NCI-H2029 treated with DMSO at 0.1 percent for 48 hours (cell line): ENCODE data around the gene KLHL13.
"Not testable (repeated sequence)": the region's sequence is repeated elsewhere in the genome, so short reads cannot be mapped to it uniquely, and the experiment has no call there.

Source experiments
- DNase-seq: peaks from one replicate; lab custom pipeline; 2025; lab: John Stamatoyannopoulos, UW

The KLHL13 gene

DNA sequence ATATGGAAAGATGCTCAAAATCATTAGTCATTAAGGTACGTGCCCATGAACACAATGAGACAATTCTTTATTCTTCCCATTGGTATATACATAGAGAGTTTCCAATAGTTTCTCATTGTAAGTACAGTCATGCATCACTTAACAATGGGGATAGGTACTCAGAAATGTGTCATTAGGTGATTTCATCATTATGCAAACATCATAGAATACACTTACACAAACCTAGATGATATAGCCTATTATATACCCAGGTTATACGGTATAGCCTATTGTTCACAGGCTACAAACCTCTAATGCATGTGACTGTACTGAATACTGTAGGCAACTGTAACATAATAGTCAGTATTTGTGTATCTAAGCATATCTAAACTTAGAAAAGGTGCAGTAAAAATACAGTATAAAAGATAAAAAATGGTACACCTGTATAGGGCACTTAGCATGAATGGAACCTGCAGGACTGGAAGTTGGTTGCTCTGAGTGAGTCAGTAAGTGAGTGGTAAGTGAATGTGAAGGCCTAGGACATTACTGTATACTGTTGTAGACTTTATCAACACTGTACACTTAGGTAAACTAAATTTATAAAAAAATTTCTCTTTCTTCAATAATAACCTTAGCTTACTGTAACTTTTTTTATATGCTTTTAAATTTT lies 49.6 kb downstream of the KLHL13 start:
- DNase-seq, result no peak

DNA sequence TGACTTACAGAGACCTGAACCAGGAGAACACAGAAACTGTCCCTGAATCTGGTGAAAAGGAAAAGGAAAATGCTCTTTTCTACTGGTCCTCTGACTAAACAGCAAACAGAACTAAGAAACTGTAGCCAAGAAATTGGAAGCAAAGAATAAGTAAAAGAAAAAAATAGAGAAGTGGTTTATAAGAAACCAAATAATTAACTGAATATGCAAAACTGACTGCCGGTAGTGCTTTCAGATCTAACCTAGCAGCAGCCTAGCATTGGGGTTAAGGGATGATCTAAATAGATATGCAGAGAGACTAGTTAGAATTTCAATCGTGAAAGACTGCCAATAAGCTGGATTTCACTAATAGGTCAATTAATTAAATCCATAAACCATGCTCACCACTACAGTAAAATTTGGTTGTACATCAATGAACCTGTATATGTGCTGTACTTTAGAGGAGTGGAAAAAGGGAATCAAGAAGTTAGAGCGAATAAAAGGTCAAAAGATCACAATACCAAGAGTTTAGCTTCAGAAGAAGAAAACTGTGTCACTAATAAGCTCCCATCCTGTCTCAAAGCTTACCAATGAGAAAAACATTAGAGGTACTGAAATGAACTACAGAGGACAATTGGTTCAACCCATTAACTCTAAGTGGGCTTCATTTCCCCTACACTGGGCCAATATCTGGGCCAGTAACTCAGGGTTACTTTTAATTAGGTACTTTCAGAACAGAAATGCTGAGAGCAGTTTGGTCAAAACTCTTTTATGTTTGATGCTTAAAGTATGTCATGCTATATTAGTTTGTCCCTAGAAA lies 53.6 kb downstream of the KLHL13 start:
- DNase-seq, result no peak

- no peak for DNase-seq
Measured at GRCh38 chrX:118062048-118062789, 54.4 kb downstream of the KLHL13 start.

DNA sequence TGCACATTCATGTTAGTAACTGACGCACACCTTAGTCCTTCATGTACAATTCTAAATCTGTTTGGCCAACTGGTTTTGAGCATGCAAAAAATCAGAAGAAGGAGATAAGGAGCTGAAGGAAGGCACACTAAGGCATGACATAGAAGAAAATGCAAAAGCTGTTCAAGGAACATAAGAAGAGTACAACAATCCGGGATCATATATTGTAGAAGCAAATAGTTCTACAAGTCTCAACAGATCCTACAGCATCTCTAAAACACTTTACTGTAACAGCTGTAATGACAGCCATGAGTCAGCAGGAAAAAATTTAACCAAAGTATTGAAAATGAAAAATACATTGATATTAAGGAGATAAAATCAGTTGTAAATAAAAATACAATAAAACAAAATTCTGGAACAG lies 57.7 kb downstream of the KLHL13 start:
- DNase-seq, result no peak

- no peak for DNase-seq
Measured at GRCh38 chrX:118056870-118057269, 59.7 kb downstream of the KLHL13 start.

DNA sequence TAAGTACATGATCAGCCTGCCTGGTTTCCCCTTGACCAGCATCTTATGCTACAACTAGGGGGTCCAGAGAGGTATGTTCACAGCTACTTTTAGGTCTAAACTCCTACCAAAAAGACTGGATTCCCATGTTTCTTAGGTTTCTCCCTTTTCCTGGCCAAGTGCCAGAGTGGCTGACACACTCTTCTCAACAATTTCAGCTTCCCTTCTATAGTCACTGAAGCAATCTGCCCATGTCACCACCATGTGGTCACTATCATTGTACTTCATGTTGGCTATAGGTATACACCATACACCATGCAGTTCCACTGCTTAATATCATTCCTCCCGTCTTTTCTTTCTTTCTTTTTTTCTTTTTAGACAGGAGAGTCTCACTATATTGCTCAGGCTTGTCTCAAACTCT lies 66.9 kb downstream of the KLHL13 start:
- no peak for DNase-seq

DNA sequence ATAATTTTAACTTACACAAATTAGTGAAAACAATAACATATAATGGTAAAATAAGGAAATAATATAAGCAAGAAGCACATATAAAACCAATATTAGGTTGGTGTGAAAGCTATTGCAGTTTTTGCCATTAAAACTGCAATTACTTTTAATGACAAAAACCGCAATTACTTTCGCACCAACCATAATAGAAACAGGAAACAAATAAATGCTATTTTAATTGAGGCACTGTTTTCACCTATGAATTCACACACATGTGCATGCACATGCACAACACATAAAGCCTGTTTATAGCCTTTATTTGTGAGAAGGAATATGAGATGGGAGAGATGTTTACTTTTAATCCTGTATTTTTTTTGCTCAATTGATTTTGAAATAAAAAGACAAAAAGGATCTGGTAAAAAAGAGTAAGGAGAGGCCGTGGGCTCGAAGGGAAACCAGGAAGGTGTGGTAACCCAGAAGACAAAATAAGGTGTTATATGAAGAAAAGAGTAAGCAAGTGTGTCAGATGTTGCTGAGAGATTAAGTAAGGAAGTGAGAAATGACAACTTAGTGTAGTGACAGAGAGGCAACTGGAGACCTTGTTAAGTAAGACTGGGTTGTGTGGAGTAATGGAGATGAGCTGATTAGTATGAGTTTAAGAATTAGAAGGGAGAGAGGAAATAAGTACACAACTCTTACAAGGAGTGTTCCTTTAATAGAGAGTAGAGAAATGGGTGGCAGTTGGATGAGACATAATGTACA lies 69.0 kb downstream of the KLHL13 start:
- DNase-seq, result no peak

DNA sequence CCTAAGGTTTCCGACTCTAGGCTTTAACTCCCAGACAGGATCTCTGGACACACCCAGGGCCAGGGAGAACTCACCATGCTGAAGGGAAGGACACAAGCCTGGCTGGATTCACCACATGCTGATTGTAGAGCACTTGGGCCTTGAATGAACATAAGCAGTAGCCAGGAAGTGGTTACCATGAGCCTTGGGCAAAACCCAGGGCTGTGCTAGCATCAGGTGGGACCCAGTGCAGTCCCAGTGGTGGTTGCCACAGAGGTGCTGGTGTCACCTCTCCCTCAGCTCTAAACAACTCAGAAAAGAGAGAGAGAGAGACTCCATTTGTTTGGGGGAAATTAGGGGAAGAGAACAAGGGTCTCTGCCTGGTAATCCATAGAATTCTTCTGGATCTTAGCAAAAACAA lies 77.0 kb downstream of the KLHL13 start:
- no peak for DNase-seq

DNA sequence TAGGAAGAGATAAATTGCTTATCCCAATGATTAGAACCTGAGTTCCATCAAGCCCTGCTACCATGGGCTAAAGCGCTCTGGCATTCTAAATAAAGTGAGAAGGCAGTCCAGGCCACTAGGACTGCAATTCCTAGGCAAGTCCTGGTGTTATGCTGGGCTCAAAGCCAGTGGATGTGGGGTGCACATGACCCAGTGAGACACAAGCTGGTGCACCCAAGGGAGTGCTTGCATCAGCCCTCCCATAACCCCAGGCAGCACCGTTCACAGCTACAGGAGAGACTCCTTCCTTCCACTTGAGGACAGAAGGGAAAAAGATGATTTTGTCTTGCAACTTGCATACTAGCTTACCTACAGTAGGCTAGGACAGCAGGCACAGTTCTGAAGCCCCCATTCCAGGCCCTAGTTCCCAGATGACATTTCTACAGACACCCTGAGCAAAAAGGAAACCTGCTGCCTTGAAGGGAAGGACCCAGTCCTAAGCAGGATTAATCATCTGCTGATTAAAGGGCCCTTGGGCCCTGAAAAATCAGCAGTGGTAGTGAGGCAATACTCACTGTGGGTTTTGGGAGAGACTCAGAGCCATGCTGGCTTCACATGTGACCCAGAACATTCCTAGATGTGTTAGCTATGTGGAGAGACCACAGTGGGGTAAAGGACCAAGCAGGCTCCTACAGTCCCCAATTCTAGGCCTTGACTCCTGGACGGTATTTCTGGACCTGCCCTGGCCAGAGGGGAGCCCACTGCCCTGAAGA lies 77.8 kb downstream of the KLHL13 start:
- no peak for DNase-seq

DNA sequence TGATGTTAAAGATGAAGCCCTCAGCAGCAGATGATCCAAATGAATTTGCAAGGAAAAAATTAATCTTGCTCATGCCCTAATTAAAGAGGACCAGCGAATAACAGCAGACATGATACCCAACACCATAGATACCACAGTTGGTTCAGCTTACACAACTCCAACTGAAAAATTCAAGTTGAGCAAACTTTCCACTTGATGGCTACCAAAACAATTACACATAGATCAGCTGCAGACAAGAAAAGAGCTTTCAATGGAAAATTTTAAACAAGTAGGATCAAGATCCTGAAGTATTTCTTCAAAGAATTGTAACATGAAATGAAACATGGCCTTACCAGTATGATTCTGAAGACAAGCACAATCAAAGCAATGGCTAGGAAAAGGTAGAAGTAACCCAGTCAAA lies 90.0 kb downstream of the KLHL13 start:
- DNase-seq, result no peak

DNA sequence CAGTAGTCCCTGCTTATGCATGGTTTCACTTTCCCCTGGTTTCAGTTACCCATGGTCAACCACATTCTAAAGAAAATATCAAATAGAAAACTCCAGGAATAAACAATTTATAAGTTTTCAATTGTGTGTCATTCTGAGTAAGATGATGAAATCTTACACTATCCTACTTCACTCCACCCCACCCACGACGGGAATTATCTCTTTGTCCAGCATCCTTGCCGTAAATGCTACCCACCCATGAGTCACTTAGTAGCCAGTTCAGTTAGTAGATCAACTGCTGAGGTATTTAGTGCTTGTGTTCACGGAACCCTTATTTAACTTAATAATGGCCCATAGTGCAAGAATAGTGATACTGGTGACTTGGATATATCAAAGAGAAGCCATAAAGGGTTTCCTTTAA lies 91.4 kb downstream of the KLHL13 start:
- no peak for DNase-seq

DNA sequence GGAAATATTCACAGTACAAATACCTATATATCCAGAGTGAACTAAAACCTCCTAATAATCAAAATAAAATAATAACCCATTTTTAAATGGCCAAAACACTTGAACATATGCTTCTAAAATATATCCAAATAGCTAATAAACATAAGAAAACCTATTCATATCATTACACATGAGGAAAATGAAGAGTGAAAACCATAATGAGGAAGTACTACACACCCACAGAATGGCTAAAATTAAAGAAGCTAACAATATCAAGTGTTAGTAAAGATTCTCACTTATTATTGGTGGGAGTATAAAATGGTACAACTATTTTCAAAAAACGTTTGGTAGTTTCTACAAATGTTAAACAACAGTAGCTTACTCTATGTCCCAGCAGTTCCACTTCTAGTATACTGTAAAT lies 92.1 kb downstream of the KLHL13 start:
- DNase-seq, result no peak

DNA sequence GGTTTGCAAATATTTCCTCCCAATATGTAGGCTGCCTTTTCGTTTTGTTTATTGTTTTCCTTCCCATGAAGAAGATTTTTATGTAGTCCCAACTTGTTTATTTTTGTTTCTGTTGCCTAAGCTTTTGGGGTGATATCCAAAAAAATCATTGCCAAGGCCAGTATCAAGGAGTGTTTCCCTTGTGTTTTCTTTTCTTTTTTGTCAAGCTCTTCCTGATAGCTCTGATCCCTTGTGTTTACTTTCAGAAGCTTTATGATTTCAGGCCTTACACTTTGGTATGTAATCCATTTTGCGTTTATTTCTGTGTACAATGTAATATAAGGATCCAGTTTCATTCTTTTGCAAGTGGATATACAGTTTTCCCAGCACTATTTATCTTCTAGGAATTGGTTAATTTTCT lies 93.9 kb downstream of the KLHL13 start:
- DNase-seq, result no peak

DNA sequence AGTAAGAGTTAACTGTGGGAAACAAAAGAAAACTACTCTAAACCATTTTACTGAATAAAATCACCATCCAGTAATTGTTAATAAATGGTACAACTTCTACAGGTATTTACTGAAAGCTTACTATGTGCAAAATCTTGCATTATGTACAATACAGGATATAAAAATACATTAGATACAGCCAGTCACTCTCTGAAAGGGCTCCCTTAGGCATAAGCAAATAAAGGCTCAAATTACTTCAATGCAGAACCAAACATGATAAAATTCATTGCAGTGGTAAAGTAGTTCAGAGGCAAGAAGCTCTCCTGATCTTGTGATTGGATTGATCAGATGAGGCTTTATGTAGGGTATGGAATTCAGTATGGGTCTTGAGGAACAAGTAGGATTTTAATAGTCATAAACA lies 100.2 kb downstream of the KLHL13 start:
- DNase-seq, result no peak

DNA sequence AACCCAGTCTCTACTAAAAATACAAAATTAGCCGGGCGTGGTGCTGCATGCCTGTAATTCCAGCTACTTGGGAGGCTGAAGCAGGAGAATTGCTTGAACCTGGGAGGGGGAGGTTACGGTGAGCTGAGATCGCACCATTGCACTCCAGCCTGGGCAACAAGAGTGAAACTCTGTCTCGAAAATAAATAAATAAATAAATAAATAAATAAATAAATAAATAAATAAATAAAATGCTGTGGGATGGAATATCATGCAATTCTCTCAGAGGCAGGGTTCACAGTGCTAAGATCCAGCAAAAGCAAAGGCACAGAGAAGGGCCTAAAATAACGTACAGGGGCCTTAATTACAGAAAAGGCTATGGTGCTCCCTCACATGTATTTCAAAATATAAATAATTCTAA lies 114.2 kb downstream of the KLHL13 start:
- not testable (repeated sequence) for DNase-seq

GRCh38 chrX:118000518-118000917 lies 116.1 kb downstream of the KLHL13 start:
- DNase-seq, result no peak

DNA sequence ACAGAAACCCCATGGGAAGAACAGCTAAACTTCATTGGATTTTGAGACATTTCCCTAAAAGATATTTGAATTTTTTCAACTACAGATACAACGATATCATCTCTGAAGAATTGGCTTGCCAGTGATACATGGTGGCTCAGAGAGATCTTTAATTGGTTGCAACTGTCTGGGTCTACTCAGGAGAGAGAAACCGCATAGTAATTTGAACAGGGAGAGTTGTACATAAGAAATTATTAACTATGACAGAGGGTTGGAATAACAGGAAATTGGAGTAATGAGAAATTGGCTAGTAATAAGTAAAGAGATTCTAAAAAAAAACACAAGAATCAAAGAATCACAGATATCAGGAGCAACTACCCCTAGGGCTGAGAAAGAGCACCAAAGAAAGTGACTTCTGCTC lies 118.4 kb downstream of the KLHL13 start:
- no peak for DNase-seq

DNA sequence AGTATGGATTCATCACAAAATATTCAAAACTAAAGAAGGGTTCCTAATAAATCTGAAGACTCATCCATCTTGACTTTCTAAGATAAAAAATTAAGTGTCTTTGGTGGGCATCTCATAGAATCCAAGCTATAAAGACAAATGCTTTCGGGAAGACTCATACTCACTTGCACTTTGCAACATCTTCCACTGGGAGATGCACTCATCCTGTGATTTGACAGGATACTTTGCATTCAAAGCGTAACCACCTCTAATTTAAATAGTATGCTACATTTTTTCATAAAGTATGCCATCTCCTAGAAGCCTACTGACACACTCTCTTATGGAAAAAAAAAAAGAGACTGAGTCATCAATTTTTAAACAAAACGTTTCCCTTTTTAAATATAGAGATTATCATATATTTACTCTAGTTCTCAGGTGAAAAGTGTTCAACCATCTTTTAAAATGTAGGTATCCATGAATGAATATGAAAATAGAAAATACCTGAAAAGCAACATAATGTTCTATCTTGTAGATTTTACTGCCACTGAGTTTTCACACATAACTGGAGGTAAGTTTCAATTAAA lies 119.6 kb downstream of the KLHL13 start:
- DNase-seq, result no peak

- DNase-seq, result no peak
Measured at GRCh38 chrX:117996408-117996807, 120.2 kb downstream of the KLHL13 start.

DNA sequence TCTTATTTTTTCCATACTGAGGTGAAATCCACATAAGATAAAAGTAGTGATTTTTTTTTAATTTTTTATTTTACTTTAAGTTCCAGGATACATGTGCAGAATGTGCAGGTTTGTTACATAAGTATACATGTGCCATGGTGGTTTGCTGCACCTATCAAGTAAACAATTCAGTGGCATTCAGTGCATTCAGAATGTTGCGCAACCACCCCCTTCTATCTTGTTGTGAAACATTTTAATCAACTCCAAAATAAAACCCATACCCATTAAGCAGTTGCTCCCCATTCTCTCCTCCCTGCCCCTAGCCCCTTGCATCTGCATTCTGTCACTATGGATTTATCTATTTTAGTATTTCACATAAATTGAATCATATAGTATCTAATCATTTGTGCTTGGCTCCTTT lies 121.2 kb downstream of the KLHL13 start:
- DNase-seq, result no peak

DNA sequence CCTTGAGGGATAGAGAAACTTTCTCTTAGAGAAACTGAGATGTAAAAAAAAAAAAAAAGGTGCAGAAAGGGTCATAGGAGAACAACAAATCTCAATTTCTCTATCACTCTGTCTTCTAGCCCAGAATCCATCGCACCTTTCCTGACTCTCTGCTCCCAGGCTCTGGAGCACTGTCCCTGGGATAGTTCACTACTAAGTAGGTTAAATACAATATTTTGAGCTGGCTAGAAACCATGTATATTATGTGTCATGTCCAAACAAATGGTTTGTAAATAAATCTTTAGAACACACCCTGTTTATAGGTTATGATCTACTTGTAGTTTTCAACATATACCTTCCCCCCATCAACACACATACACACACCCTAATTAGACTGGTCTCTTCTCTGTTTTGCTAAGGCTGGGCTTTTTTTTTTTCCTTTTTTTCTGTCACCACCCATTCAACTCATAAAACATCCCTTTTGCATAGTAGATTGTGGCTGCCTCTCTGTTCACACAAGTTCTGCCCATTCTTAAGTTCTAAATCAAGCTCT lies 124.4 kb downstream of the KLHL13 start:
- DNase-seq, result no peak
